Activated gamma-delta T cell (primary cell): Measurements from ENCODE around the gene COASY.
"Not testable (repeated sequence)": the region's sequence is repeated elsewhere in the genome, so short reads cannot be mapped to it uniquely, and the experiment has no call there.

ENCODE experiments used
- DNase-seq: peaks from one replicate; lab custom pipeline; 2025; lab: John Stamatoyannopoulos, UW

Gene COASY

DNA sequence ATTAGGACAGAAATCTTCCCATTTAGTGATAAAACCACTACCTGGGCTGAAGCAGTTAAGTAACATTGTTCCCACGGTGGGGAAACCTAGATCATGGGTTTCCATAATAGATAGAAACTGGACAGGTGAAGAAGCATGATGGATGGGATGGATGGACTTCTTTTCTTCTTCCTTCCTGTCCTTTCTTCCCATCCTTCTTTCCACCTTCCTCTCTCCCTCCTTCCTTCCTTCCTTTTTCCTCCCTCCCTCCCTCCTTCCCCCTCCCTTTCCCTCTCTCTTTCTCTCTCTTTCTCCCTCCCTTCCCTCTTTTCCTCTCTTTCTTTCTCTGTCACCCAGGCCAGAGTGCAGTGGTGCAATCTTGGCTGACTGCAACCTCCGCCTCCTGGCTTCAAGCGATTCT is 12.5 kb downstream of the COASY start:
- no peak for DNase-seq

DNA sequence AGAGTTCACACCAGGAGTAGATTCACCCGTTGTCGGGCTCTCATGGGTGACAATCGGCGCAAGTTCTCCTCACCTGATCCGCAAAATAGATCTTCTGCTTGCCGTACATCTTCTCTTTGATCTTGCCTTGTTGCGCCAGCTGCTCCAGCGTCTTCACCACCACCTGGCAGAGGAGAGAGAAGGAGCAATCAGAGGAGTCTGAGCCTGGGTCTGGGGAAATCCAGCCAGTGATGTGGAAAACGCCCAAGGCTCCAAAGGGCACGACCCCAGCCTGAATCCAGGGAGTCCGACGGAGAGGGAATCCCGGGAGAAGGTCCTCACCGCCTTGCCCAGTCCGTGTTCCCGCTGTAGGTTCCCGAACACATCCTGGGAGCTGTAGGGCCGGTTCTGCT is 15.2 kb downstream of the COASY start:
- DNase-seq: no peak

GRCh38 chr17:42577532-42578281 is 15.8 kb downstream of the COASY start, which contains the start of gene PSMC3IP:
PSMC3IP (minus strand) TSS chr17:42577729; CDS start chr17:42577686, 43 bp downstream.
- DNase-seq: peak; percentile 81

DNA sequence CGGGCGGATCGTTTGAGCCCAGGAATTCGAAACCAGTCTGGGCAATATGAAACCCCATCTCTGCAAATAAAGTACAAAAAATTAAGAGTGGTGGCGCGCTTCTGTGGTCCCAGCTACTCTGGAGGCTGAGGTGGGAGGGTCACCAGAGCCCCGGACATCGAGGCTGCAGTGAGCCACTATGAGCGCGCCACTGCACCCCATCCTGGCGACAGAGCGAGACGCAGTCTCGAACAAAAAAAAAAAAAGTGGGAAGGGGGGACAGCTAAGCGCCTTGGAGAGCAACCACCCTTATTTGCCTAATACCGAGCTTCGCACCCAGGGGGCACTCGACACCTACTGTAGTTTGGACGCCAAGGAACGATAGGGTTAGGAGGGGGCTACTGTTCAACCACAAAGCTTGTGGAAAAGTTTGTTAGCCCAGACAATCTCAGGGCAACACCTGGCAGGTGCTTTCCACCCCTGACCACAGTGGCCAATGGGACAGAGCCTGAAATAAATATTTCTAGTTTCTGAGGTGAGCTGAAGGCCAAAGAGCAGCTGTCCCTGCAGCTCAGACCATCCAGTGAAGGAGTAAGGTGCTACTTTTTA is 16.4 kb downstream of the COASY start:
- no peak for DNase-seq

DNA sequence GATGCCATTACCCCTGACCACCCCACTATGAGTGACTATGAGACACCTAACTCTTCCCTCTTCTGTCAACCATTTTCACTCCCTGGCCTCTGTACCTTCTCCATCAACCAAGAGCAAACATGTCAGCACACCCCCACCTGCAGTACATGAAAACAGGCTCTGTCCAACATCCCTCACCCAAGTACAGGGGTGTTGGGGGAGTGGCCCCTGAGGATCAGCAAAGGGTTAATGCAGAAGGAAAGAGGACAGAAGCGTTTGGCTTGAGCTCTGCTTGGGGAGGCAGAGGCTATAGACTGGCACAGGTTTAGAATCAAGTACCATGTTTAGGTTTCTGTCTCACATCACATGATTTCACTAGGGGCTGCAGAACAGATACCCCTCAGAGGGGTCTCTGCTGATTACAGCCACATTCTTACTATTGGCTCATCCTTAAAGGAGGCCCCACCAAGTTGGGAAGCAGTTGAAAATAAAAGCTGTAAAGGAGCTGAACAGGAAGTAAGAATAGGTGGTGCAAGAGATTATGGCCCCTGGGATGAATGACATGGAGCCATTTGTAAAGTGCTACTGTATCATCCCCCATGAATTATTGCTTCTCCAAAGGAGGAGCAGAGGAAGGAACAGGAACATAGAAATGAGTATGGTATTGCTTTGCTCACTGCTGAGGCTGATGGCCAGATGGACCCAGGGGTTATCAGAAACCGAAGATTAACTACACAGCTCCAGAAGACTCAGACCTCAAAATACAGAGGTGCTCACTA is 18.0 kb downstream of the COASY start:
- DNase-seq: no peak

DNA sequence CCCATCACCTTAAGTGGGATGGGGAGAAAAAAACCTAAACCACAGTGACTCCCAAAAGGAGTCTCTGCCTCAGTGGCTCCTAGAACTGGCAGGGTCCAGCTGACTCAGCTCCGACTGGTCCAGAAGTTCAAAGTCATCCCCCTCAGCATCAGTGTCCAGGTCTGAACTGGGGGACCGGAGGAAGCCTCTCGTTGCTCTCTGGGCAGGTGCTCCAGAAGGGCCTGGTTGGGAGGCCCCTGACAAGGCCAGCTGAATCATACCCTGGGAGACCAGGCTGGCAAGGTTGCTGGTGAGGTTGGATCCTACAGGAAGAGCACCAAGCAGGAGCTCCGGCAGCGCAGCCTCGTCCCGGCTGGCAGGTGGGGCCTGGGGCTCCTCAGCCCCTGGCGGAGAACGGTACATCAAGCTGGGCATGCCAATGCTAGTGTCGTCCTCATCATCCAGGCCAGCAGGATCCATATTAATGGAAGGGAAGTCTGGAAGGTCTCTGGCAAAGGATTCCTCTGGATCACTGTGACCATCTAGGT is 19.9 kb downstream of the COASY start:
- no peak for DNase-seq

DNA sequence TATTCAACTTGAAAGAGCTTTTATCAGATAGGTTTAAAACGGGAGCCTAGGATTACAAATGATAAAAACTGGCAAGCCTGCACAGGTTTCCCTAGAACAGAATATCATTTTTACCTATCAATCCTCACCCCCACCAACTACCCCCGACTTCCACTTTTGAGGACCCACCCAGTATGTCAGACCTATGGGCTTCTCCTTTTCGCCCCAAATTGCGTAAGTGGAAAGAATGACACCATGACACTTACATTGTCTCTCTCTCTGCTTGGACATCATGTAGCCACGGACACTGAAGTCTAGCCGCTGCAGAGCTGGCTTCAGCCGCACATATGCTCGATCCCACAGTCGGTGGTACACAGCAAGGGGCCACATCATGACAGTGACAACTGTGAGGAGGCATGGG is 22.9 kb downstream of the COASY start:
- no peak for DNase-seq

- no peak for DNase-seq
Measured at GRCh38 chr17:42585353-42585752, 23.4 kb downstream of the COASY start.

DNA sequence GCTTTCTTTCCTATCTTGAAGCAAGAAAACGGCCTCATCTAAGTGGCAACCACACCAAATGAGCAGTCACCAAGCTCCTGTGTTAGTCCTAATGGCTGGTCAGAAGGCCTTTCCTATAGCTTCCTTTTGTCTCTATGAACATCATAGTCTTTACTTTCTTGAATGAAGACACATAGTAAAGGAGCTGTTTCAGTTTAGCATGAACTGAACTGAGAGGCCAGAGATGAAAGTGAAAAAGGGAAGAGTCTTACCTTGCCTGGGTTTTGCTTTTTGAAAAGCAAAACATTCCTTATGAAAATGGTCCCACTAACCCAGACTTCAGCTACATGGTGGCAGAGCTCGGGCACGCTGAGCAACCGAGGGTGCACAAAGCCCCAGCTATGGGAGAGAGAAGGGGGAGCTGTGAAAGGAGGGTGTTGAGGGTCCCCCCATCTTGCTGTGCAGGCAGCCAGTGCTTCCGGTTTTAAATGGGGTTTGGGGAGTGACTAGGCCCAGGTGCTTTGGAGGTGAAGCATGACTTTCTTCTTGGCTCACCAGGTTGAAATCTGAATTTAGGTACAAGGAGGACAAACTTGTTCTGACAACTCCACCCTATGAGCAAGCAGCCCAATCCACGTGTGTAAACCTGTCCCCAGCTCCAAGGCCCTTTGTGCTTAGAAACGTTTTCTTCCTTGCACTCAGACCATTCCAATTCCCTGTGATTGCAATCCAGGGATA is 24.7 kb downstream of the COASY start:
- DNase-seq: no peak

- DNase-seq: no peak
Measured at GRCh38 chr17:42590886-42591285, 28.9 kb downstream of the COASY start.

DNA sequence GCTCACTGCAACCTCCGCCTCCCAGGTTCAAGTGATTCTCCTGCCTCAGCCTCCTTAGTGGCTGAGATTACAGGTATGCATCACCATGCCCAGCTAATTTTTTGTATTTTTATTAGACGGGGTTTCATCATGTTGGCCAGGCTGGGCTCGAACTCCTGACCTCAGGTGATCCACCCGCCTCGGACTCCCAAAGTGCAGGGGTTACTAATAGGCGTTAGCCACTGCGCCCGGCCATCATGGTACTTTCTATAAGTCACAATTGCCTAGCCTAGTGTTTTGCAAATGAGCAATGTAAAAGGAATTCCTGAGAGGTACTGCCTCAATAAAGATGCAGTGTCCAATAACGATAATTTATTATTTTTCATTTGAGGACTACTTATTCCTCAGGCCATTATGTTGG is 29.5 kb downstream of the COASY start:
- DNase-seq: no peak

DNA sequence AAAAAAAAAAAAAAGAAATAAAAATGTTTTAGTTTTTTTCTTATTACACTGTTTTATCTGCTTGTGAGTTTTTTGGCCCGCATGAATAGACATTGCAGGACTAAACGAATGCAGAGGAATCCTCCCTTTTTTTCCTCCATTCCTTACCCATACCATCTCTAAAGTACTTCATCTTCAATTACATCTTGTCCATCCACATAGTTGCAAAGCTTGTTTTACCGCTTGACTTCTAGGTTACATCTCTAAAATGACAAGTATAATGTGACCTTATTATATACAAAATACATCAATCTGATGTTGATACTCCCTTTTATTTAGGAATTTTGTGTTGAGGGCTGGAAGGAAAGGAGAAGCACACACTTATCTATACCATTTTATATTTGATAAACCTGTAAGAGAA is 34.4 kb downstream of the COASY start:
- DNase-seq: no peak

DNA sequence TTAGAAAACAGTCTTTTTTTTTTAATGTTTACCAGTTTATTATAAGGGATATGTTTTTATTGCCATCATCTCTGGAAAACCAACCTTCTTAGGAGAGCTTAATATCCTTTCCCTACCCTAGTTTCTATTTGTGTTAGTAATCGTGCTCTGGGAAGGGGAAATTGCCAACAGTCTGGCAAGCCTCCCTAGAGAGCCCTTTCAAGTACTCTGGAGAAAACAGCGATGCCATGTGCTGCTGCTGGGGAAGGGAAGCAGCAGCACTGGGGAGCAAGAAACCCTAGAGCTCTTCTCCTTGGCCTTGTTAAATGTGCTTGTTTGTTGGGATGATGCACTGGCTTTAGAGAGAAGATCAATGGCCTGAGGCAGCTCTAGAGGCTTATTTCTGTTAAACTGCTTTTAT is 37.0 kb downstream of the COASY start:
- no peak for DNase-seq

DNA sequence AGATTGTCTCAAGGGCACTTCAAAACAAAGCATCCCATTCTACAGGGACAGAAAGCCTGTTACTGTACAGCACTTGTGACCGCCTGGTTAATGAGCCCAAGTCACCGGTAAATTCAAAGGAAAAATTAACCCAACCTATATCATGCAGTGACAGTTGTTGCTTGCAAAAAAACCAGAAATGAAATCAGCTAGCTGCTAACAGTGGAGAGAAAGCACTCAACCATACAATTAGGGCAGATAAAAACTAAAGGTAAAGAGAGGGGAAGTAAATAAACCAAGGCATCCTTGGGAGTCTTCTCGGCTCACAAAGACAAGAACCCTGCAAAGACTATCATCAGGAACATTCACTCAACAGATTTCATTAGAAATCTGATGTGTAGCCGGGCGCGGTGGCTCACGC is 41.4 kb downstream of the COASY start:
- DNase-seq: no peak

DNA sequence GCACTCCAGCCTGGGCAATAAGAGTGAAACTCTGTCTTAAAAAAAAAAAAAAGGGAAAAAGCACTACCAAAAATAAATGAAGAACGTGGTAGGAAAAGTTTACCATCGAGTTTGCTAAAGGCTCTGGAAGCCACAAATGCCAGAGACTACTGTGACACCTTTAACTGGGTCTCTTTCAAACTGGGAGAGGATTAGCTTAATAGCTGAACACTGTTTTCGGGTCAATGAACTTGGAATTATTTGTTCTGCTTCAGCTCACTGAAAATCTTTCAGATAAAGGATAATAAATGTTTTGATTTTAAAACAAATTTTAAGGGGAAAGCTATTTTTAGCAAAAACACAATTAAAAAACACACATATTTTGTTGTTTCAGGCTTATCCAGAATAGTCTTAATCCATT is 45.8 kb downstream of the COASY start:
- no peak for DNase-seq

GRCh38 chr17:42608305-42609181 is 46.6 kb downstream of the COASY start:
- no peak for DNase-seq

- peak; percentile 100 for DNase-seq
Measured at GRCh38 chr17:42609182-42609813, 47.4 kb downstream of the COASY start, which contains the start of the genes RETREG3 and TUBG1. RETREG3 (minus strand) TSS chr17:42609374; CDS start chr17:42609324, 50 bp downstream. TUBG1 (plus strand) TSS chr17:42609683; CDS start chr17:42609738, 55 bp downstream.

DNA sequence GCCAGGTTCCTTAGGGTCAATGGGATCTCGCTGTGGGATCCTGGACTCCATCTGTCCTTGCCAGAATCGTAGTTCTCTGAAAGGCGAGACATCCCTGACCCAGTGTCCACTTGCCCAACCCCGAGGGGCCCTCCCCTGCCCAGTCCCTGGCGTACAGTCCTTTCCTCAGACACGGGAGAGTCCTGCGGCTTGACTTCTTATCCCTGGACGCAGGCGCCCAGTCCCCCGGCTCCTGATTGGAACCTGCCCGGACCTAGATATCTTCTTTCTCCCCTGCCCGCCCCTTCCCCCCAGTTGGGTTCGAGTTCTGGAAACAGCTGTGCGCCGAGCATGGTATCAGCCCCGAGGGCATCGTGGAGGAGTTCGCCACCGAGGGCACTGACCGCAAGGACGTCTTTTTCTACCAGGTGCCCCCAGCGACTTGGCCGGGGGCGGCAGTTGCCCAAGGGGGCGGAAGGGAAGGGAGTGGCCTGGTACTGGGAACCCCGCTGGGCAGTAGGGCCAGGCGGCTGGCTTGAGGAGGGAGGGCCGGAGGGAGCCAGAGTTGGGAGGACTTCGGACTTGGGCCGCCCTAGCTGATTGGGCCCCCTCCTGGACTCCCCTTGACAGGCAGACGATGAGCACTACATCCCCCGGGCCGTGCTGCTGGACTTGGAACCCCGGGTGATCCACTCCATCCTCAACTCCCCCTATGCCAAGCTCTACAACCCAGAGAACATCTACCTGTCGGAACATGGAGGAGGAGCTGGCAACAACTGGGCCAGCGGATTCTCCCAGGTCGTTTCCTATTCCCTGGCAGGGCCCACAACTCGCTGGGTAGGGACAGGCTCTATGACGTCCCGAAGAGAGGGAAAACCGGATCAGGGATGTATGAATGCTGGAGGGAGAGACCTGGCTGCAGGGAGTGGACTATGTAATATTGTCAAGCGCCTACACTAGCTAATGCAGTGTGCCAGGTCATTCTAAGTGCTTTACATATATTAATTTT is 48.2 kb downstream of the COASY start:
- DNase-seq: not testable (repeated sequence)

GRCh38 chr17:42612013-42612412 is 50.1 kb downstream of the COASY start:
- no peak for DNase-seq
